ENCODE measurements around the gene CTAGE15. TPM values are rescaled to one million over a fixed set of nuclear protein-coding genes. Genes with fewer than 3 reads are reported as not detected.

CTAGE15 gene
- polyA plus RNA-seq, 1 of the 3 experiments (the other 2 are of a cell fraction): 0.07 TPM

Small RNAs within 50 kb of the gene (small RNA-seq; reads per million reads assigned to genes)
- 0 reads per million in 7 experiments for gene AC073264.2
- gene RNU6-162P: 0 reads per million in 7 experiments

Other genes with a start within 250 kb of the CTAGE15 start
- 43.6 and 50.1 TPM in 2 replicates for gene FAM131B, start 209.1 kb upstream of the CTAGE15 start, polyA plus RNA-seq (2012; rRNA removed)
- 124 and 271 TPM in 2 replicates for gene ZYX, start 190.5 kb upstream of the CTAGE15 start, polyA plus RNA-seq (2012; rRNA removed)
- 0.26 and 0.49 TPM in 2 replicates for gene EPHA1, start 162.9 kb upstream of the CTAGE15 start, polyA plus RNA-seq (2012; rRNA removed)
- 0.10 TPM in 1 of 2 replicates, not detected in the other for gene TAS2R60, start 128.3 kb upstream of the CTAGE15 start, polyA plus RNA-seq (2012; rRNA removed)
- gene TAS2R41, start 93.9 kb upstream of the CTAGE15 start, polyA plus RNA-seq (2012; rRNA removed): not detected in 2 replicates
- 19.5 and 23.3 TPM in 2 replicates for gene TCAF2, start 49.2 kb downstream of the CTAGE15 start, polyA plus RNA-seq (2012; rRNA removed)
- 0.12 and 0.32 TPM in 2 replicates for gene CTAGE6, start 185.9 kb downstream of the CTAGE15 start, polyA plus RNA-seq (2012; rRNA removed)

All from SK-N-SH (cell line).